ENCODE data around the gene THOC3.
"Not testable (repeated sequence)": the region's sequence is repeated elsewhere in the genome, so short reads cannot be mapped to it uniquely, and the experiment has no call there.

The THOC3 gene, protein sequence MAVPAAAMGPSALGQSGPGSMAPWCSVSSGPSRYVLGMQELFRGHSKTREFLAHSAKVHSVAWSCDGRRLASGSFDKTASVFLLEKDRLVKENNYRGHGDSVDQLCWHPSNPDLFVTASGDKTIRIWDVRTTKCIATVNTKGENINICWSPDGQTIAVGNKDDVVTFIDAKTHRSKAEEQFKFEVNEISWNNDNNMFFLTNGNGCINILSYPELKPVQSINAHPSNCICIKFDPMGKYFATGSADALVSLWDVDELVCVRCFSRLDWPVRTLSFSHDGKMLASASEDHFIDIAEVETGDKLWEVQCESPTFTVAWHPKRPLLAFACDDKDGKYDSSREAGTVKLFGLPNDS

GRCh38 chr5:175967471-175968372 lies at the start of gene THOC3:
THOC3 (minus strand) TSS chr5:175968315; CDS start chr5:175968208, 107 bp downstream.
- peak; percentile 76 for DNase-seq (ENCODE audit: low read depth)

- DNase-seq (ENCODE audit: low read depth): not testable (repeated sequence)
These were observed 49.2 kb upstream of the THOC3 start for GRCh38 chr5:176017324-176017723.

DNA sequence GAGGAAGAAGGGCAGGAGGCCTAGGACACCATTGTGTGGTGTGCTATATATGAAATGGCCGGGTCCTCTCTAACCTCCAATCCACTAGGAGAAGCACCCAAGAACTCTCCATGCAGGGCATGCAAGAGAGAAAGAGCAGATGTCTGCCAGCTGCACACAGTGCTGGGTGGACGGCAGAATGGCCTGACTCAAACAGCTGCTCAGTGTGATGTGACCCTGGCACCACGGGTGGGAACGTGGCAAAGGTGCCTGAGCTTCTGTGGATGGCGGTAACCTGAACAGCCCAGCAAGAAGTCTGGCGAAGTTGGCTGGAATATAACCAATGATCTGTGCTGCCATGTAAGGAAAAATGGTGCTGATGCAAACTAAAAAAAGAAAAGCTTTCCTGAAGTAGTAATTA lies 46.2 kb upstream of the THOC3 start:
- DNase-seq (ENCODE audit: low read depth): not testable (repeated sequence)

DNA sequence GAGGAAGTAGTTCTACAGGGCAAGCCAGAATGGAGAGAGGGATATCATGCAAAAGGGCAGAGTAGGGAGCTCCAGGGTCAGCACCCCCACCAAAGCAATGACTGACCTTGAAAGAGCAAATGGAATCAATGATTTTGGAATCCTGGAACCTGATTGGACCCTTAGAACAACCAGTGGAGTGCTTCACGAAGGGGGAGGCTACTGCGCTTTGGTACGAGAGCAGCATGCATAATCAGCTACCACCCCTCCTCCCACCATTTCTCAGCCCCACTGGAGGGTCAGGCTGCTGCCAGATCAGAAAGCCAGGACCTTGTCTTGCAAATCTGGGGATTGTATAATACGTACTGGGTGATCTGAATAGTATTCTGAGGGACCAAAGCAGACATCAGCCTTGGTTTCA lies 43.0 kb upstream of the THOC3 start:
- DNase-seq (ENCODE audit: low read depth): not testable (repeated sequence)

DNA sequence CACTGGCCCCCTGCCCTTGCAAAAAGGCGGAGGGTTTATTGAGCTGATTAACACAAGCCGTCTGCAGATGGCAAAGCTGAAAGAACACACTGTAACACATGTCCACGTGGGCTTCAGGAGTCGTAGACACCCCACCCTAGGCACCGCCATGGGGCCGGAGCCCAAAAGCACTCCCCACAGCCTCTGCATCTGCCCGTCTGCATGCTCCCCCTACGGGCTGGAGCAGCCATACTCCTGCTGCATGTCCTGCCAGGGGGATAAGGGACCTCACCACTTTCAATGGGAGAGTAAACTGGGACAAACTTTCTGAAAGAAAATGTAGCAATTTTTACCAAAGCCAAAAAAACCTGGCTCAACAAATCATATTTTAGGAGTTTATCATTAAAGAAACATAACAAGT lies 42.1 kb upstream of the THOC3 start:
- DNase-seq (ENCODE audit: low read depth): not testable (repeated sequence)

DNA sequence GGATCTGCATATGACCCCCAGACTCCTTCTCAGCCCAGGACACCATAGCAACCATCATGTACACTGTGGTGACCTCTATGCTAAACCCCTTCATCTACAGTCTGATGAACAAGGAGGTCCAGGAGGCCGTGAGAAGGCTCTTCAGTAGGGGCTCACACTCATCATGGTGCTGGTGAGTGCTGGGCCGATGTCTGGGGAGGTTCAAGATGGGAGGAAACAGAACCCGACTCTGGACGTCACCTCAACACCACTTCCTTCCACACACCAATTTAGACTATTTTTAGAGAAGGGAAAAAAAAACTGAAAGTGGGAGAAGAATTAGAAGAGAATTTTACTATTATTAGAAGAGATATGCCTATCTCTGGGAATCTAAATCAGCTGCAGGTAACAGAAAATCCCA lies 39.1 kb upstream of the THOC3 start:
- DNase-seq (ENCODE audit: low read depth): not testable (repeated sequence)

- DNase-seq (ENCODE audit: low read depth): not testable (repeated sequence)
These were observed 38.7 kb upstream of the THOC3 start for GRCh38 chr5:176006819-176007218.

GRCh38 chr5:175997979-175998378 lies 29.9 kb upstream of the THOC3 start:
- not testable (repeated sequence) for DNase-seq (ENCODE audit: low read depth)

GRCh38 chr5:175997495-175997894 lies 29.4 kb upstream of the THOC3 start:
- DNase-seq (ENCODE audit: low read depth): not testable (repeated sequence)

- DNase-seq (ENCODE audit: low read depth): not testable (repeated sequence)
These were observed 28.7 kb upstream of the THOC3 start for GRCh38 chr5:175996791-175997190.

- DNase-seq (ENCODE audit: low read depth): not testable (repeated sequence)
These were observed 27.4 kb upstream of the THOC3 start for GRCh38 chr5:175995506-175995905.

GRCh38 chr5:175979371-175979995 lies 11.4 kb upstream of the THOC3 start:
- DNase-seq (ENCODE audit: low read depth): not testable (repeated sequence)

GRCh38 chr5:175968381-175968780 lies 266 bp upstream of the THOC3 start:
- not testable (repeated sequence) for DNase-seq (ENCODE audit: low read depth)

DNA sequence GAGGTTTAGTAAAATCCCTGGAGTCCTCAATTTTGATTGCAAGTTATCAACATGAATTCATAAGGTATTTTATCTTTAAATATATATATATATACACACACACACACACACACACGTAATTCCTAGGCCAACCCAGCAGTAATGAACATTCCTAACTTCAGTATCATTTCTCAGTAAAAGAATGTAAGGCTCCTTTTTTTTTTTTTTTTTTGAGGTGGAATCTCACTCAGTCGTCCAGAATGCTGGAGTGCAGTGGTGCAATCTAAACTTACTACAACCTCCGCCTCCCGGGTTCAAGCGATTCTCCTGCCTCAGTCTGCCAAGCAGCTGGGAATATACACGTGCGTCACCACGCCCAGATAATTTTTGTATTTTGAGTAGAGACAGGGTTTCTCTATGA lies 5.8 kb downstream of the THOC3 start:
- not testable (repeated sequence) for DNase-seq (ENCODE audit: low read depth)

- not testable (repeated sequence) for DNase-seq (ENCODE audit: low read depth)
These were observed 7.9 kb downstream of the THOC3 start for GRCh38 chr5:175960228-175960627.

- DNase-seq (ENCODE audit: low read depth): not testable (repeated sequence)
These were observed 9.6 kb downstream of the THOC3 start for GRCh38 chr5:175958515-175958914.

- not testable (repeated sequence) for DNase-seq (ENCODE audit: low read depth)
These were observed 14.0 kb downstream of the THOC3 start for GRCh38 chr5:175954107-175954506.

- DNase-seq (ENCODE audit: low read depth): not testable (repeated sequence)
These were observed 15.3 kb downstream of the THOC3 start for GRCh38 chr5:175952810-175953209.

GRCh38 chr5:175951339-175951969 lies 16.7 kb downstream of the THOC3 start:
- not testable (repeated sequence) for DNase-seq (ENCODE audit: low read depth)

DNA sequence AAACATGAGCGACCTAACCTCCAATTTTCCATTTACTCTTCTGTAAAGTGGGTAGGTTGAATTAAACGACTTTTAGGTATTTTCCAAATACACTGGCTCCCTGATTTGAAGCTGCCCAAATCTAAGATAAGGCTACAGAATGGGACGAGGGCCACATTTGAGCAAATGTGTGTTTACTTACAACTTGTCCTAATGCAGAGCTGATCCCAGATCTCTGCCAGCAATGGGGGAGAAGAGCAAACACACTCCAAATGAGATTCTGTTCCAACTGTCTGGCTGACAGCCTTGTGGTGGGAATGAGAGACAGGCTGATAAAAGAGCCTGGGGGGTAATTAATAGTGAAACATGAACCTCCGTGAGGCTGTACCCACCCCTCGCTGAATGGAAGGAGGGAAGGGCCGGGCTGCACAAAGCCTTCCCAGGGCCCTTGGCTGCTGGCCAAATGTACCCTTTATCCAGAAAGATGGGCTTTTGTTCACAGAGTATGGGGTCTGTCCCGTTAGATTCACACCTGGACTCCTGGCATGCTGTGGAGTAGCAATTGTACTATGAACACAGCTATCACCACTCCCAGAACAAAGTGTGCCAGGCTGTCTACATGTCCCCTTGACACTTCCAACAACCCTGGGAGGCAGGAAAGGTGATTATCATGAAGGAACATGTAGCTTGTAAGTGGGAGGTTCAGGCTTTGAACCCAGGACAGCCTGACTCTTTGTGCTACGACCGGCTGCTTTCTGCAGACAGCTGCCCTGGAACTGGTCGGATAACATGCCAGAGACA lies 19.6 kb downstream of the THOC3 start:
- DNase-seq (ENCODE audit: low read depth): not testable (repeated sequence)

DNA sequence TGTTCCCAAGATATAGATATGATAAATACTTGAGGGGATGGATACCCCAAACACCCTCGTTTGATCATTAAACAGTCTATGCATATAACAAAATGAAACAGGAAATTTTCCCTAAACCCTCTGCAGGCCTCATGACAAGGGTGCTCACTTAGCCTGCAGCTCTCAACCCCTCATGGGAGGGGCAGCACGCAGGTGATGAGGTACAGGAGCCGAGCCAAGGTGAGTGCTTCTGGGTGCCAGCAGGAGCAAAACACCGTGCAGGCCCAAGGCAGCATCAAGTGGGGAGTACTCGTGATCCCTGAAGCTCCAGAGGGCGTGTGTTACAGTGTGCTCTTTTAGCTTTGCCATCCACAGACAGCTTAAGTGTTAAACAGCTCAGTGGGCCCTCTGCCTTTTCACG lies 24.9 kb downstream of the THOC3 start:
- not testable (repeated sequence) for DNase-seq (ENCODE audit: low read depth)
